Measurements from ENCODE around the gene ARHGEF7.

ARHGEF7 gene

DNA sequence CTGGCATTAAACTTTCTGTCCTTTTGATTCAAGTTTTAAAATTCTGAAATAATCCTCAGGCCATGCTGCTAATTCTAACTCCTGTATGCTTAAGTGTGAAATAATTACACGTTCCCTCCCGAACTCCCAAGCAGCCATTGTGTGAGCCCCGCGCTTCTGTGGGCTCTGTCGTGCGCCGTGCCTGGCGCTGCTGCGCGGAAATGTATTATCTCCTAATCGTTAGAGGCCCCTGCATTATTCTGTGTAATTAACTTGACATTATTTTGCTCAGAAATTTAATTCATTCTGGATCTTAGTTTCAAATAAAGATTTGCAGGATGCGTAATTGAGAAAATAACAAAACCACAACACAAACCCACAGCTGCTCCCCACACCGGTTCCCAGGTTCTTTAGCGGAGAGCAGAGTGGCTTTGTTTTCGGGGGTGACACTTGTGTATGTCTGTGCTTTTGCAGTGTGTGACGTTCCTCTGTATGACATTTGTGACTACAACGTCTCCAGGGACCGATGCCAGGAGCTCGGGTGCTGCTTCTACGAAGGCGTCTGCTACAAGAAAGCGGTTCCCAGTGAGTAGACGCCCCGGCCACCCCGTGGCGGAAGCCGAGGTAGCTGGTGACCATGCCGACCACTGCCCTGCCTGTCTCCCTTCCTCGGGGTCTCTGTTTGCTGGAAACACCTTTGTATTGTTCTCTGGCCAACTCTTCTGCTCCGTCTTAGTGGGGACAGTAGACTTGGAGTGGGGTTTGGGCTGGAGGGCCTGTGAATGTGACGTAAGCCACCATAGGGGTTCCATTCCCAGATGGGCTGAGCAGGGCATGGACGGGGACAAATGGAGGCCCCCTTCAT lies 212.8 kb downstream of the ARHGEF7 start:
- Histone ChIP-seq H2AK5ac (ENCODE audit: low read length) (no peak overlapping the region), H2BK5ac (ENCODE audit: low read length) (no peak overlapping the region), H3K27me3 (ENCODE audit: insufficient read depth, low read length, poor library complexity) (no peaks in the 10 kb centered on the region)

DNA sequence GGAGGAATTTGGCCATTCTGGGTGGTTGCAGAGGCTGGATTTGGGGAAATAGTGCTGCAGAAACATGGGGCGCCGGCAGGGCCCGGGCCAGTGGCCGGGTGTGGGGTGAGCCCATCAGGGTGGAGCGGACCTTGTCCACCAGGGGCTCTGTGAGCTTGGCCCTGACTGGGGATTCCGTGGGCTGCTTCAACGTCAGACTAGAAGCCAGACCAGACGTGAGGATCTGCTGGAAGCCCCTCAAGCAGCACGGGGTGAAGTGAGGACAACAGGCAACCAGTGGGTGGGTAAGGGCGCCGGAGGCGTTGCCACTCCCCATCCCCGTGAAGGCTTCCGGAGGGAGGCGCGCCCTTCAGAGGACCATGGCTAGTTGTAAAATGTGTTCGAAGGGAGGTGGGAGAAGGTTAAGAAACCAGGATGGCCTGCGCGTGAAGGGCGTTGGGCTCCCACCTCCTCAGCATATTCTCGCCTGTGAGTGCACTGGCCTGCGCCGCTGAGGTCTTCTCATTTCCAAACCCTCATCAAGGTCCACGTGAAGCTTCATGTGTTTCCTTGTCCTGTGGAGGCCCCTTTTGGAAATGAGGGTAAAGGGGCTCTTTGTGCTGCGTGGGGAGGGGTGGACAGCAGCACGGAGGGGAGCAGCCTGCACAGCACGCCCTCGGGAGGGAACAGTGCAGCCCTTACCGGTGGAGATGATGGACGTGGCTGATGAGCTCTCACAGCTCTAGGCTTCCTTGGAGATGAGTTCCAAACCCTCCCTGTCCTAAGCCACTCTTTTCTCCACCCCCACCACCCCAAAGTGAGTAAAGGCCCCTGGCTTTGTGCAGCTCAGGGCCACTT lies 213.7 kb downstream of the ARHGEF7 start:
- Histone ChIP-seq H2BK120ac (ENCODE audit: low read depth, low read length) (no peak overlapping the region), H3K23ac (ENCODE audit: low read length) (no peak overlapping the region), H3K4me2 (ENCODE audit: low read length) (no peak overlapping the region), H3K27me3 (ENCODE audit: insufficient read depth, low read length, poor library complexity) (no peaks in the 10 kb centered on the region), H3K56ac (ENCODE audit: low read length) (no peak overlapping the region), H3K4me1 (ENCODE audit: control insufficient read depth, low read depth, low read length) (no peaks in the 10 kb centered on the region), H3K79me2 (ENCODE audit: control insufficient read depth, insufficient read depth, low read length) (no peaks in the 10 kb centered on the region), H3K4ac (ENCODE audit: low read depth, low read length) (no peak overlapping the region), H2BK15ac (replicated peaks; ENCODE audit: low read depth) (no peak overlapping the region), H3K79me1 (ENCODE audit: low read length) (no peaks in the 10 kb centered on the region), H3K9ac (ENCODE audit: low read length) (no peak overlapping the region), H4K8ac (ENCODE audit: low read depth, low read length) (no peak overlapping the region), H4K5ac (ENCODE audit: low read length) (no peak overlapping the region), H3K27ac (ENCODE audit: low read depth, low read length) (no peak overlapping the region), H2BK5ac (ENCODE audit: low read length) (no peak overlapping the region), H2AK5ac (ENCODE audit: low read length) (no peak overlapping the region), H3K36me3 (ENCODE audit: control insufficient read depth, insufficient read depth, low read length) (no peaks in the 10 kb centered on the region), H3K18ac (ENCODE audit: low read length) (no peak overlapping the region), H3K4me3 (ENCODE audit: low read length) (no peak overlapping the region)
- no CpG with 5 or more reads among the region's 30 CpGs for WGBS (ENCODE audit: extremely low coverage, insufficient coverage, low lambda C conversion rate)
- no peak for DNase-seq

More for the DNA sequence above, 212.8 kb downstream of the ARHGEF7 start:
- Histone ChIP-seq H3K9ac (ENCODE audit: low read length) (no peak overlapping the region), H4K5ac (ENCODE audit: low read length) (no peak overlapping the region), H3K4me1 (ENCODE audit: control insufficient read depth, low read depth, low read length) (no peaks in the 10 kb centered on the region), H3K56ac (ENCODE audit: low read length) (no peak overlapping the region), H2BK15ac (replicated peaks; ENCODE audit: low read depth) (no peak overlapping the region), H3K18ac (ENCODE audit: low read length) (no peak overlapping the region), H3K36me3 (ENCODE audit: control insufficient read depth, insufficient read depth, low read length) (no peaks in the 10 kb centered on the region), H3K27ac (ENCODE audit: low read depth, low read length) (no peak overlapping the region), H3K4ac (ENCODE audit: low read depth, low read length) (no peak overlapping the region), H3K79me2 (ENCODE audit: control insufficient read depth, insufficient read depth, low read length) (no peaks in the 10 kb centered on the region), H3K4me2 (ENCODE audit: low read length) (no peak overlapping the region), H3K23ac (ENCODE audit: low read length) (no peak overlapping the region), H4K8ac (ENCODE audit: low read depth, low read length) (no peak overlapping the region), H3K79me1 (ENCODE audit: low read length) (no peaks in the 10 kb centered on the region), H2BK120ac (ENCODE audit: low read depth, low read length) (no peak overlapping the region), H3K4me3 (ENCODE audit: low read length) (no peak overlapping the region)
- WGBS (ENCODE audit: extremely low coverage, insufficient coverage, low lambda C conversion rate): no CpG with 5 or more reads among the region's 32 CpGs
- DNase-seq: no peak

DNA sequence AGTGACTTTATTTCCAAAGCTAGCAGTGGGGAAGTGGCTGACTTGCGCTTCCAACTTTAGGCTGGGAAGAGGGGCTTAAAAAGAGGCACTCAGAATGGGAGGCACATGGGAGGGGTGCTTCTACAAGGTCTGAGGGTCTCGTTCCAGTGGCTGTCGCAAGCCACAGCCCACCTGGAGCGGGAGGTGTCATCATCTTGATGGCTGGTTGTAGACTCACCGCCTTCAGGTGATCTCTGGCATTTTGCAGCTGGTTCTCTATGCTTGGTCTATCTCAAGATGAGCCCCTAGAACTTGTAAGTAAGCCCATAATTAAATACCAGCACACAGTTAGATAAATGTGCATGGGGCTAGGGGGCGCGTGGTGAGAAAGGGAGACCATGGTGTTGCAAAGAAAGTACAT lies 214.5 kb downstream of the ARHGEF7 start:
- no peak overlapping the region for H2BK120ac ChIP-seq (ENCODE audit: low read depth, low read length)
- no peak overlapping the region for H3K56ac ChIP-seq (ENCODE audit: low read length)
- no peaks in the 10 kb centered on the region for H3K79me1 ChIP-seq (ENCODE audit: low read length)
- no peak overlapping the region for H4K5ac ChIP-seq (ENCODE audit: low read length)
- H3K4me3 ChIP-seq (ENCODE audit: low read length): no peak overlapping the region
- no peak overlapping the region for H2AK5ac ChIP-seq (ENCODE audit: low read length)
- H3K9ac ChIP-seq (ENCODE audit: low read length): no peak overlapping the region
- WGBS (ENCODE audit: extremely low coverage, insufficient coverage, low lambda C conversion rate): no CpG with 5 or more reads among the region's 7 CpGs
- H3K4me2 ChIP-seq (ENCODE audit: low read length): no peak overlapping the region
- H3K4ac ChIP-seq (ENCODE audit: low read depth, low read length): no peak overlapping the region
- H3K79me2 ChIP-seq (ENCODE audit: control insufficient read depth, insufficient read depth, low read length): no peaks in the 10 kb centered on the region
- H3K18ac ChIP-seq (ENCODE audit: low read length): no peak overlapping the region
- no peak overlapping the region for H4K8ac ChIP-seq (ENCODE audit: low read depth, low read length)
- H2BK15ac ChIP-seq (replicated peaks; ENCODE audit: low read depth): no peak overlapping the region
- no peak overlapping the region for H3K27ac ChIP-seq (ENCODE audit: low read depth, low read length)
- no peaks in the 10 kb centered on the region for H3K36me3 ChIP-seq (ENCODE audit: control insufficient read depth, insufficient read depth, low read length)
- no peaks in the 10 kb centered on the region for H3K4me1 ChIP-seq (ENCODE audit: control insufficient read depth, low read depth, low read length)
- no peak overlapping the region for H2BK5ac ChIP-seq (ENCODE audit: low read length)
- H3K23ac ChIP-seq (ENCODE audit: low read length): no peak overlapping the region
- no peaks in the 10 kb centered on the region for H3K27me3 ChIP-seq (ENCODE audit: insufficient read depth, low read length, poor library complexity)
- no peak for DNase-seq

DNA sequence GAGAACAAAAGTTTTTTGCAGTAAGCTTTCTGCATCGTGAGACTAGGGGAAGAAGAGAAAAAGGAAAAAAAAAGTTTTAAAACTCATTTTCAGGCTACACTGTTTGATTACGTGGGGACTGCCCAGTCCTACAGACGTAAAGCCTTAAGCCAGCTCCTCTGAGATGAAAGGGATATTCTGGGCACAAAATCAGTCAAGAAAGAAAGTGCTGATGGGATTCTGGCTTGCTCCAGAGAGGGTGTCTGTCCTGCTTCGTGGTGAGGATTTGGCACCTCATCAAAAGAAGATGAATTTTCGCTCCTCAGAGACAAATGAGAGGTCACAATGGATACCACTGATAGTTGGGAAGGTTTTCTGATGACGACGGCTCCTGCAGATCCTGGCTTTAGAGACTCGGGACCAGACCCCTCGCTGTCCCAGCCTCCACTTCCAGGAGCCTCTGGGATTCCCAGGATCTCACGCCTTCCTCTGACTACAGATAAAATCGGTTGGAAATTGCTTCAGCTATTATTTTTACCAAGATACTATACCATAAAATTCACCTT lies 215.0 kb downstream of the ARHGEF7 start:
- Histone ChIP-seq H3K79me2 (ENCODE audit: control insufficient read depth, insufficient read depth, low read length) (no peaks in the 10 kb centered on the region), H3K9ac (ENCODE audit: low read length) (no peak overlapping the region), H3K27ac (ENCODE audit: low read depth, low read length) (no peak overlapping the region), H3K18ac (ENCODE audit: low read length) (no peak overlapping the region), H3K56ac (ENCODE audit: low read length) (no peak overlapping the region), H3K4ac (ENCODE audit: low read depth, low read length) (no peak overlapping the region), H3K79me1 (ENCODE audit: low read length) (no peaks in the 10 kb centered on the region), H2AK5ac (ENCODE audit: low read length) (no peak overlapping the region), H2BK15ac (replicated peaks; ENCODE audit: low read depth) (no peak overlapping the region), H4K5ac (ENCODE audit: low read length) (no peak overlapping the region), H3K4me1 (ENCODE audit: control insufficient read depth, low read depth, low read length) (no peaks in the 10 kb centered on the region), H2BK5ac (ENCODE audit: low read length) (no peak overlapping the region), H3K36me3 (ENCODE audit: control insufficient read depth, insufficient read depth, low read length) (no peaks in the 10 kb centered on the region), H3K27me3 (ENCODE audit: insufficient read depth, low read length, poor library complexity) (no peaks in the 10 kb centered on the region), H3K4me3 (ENCODE audit: low read length) (no peak overlapping the region), H2BK120ac (ENCODE audit: low read depth, low read length) (no peak overlapping the region), H3K23ac (ENCODE audit: low read length) (no peak overlapping the region), H3K4me2 (ENCODE audit: low read length) (no peak overlapping the region), H4K8ac (ENCODE audit: low read depth, low read length) (no peak overlapping the region)
- WGBS (ENCODE audit: extremely low coverage, insufficient coverage, low lambda C conversion rate): no CpG with 5 or more reads among the region's 11 CpGs
- DNase-seq: no peak

DNA sequence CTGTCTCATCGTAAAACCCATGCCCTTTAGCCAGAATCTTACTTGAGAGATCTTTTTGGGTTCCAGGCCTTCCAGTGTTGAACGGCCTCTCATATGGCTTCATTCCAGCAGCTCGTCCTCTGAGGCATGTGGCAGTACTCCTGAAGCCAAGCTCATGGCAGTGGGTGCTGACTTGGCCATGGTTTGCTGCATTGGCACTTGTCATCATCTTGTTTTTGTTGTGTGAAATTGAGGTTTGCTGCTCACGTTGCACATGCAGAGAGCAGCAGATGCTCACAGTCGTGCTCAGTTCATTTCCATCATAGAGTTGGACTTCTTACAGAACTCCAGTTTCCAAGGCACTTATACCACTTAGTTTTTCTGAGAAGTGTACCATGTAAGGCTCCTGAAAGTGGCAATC lies 220.2 kb downstream of the ARHGEF7 start:
- no peak overlapping the region for H3K4ac ChIP-seq (ENCODE audit: low read depth, low read length)
- no peak overlapping the region for H3K9ac ChIP-seq (ENCODE audit: low read length)
- no peak overlapping the region for H2BK15ac ChIP-seq (replicated peaks; ENCODE audit: low read depth)
- no peak overlapping the region for H2BK5ac ChIP-seq (ENCODE audit: low read length)
- no peak overlapping the region for H3K4me3 ChIP-seq (ENCODE audit: low read length)
- no peaks in the 10 kb centered on the region for H3K4me1 ChIP-seq (ENCODE audit: control insufficient read depth, low read depth, low read length)
- no peak for DNase-seq
- no peak overlapping the region for H3K4me2 ChIP-seq (ENCODE audit: low read length)
- no peaks in the 10 kb centered on the region for H3K79me2 ChIP-seq (ENCODE audit: control insufficient read depth, insufficient read depth, low read length)
- H3K56ac ChIP-seq (ENCODE audit: low read length): no peak overlapping the region
- H3K79me1 ChIP-seq (ENCODE audit: low read length): no peaks in the 10 kb centered on the region
- no peaks in the 10 kb centered on the region for H3K27me3 ChIP-seq (ENCODE audit: insufficient read depth, low read length, poor library complexity)
- H3K23ac ChIP-seq (ENCODE audit: low read length): no peak overlapping the region
- no peak overlapping the region for H2AK5ac ChIP-seq (ENCODE audit: low read length)
- WGBS (ENCODE audit: extremely low coverage, insufficient coverage, low lambda C conversion rate): no CpG with 5 or more reads among the region's 5 CpGs
- no peak overlapping the region for H2BK120ac ChIP-seq (ENCODE audit: low read depth, low read length)
- H4K8ac ChIP-seq (ENCODE audit: low read depth, low read length): no peak overlapping the region
- no peak overlapping the region for H3K18ac ChIP-seq (ENCODE audit: low read length)
- no peak overlapping the region for H4K5ac ChIP-seq (ENCODE audit: low read length)
- no peaks in the 10 kb centered on the region for H3K36me3 ChIP-seq (ENCODE audit: control insufficient read depth, insufficient read depth, low read length)
- H3K27ac ChIP-seq (ENCODE audit: low read depth, low read length): no peak overlapping the region

All from mesendoderm (in vitro differentiated cells).